Left hindlimb (tissue), 1 donor: ENCODE results near the gene FEM1C.
"Not testable (repeated sequence)": the region's sequence is repeated elsewhere in the genome, so short reads cannot be mapped to it uniquely, and the experiment has no call there.

Experiments used
- DNase-seq: peaks from one replicate; pipeline ENCODE4 v3.0.0-alpha.2; 2018

The FEM1C gene

GRCh38 chr5:115511632-115512031 is 32.9 kb downstream of the FEM1C start:
- DNase-seq = no peak

- no peak for DNase-seq
Measured at GRCh38 chr5:115510145-115510645, 34.4 kb downstream of the FEM1C start.

GRCh38 chr5:115509547-115509946 is 35.0 kb downstream of the FEM1C start:
- DNase-seq = no peak

- no peak for DNase-seq
Measured at GRCh38 chr5:115507681-115508080, 36.9 kb downstream of the FEM1C start.

GRCh38 chr5:115503420-115503819 is 41.2 kb downstream of the FEM1C start:
- DNase-seq = no peak

- no peak for DNase-seq
Measured at GRCh38 chr5:115501464-115502210, 42.9 kb downstream of the FEM1C start.

GRCh38 chr5:115500225-115500624 is 44.4 kb downstream of the FEM1C start:
- no peak for DNase-seq

- no peak for DNase-seq
Measured at GRCh38 chr5:115496936-115497576, 47.5 kb downstream of the FEM1C start.

- no peak for DNase-seq
Measured at GRCh38 chr5:115494570-115495289, 49.8 kb downstream of the FEM1C start.

- DNase-seq = no peak
Measured at GRCh38 chr5:115490596-115490995, 54.0 kb downstream of the FEM1C start.

- no peak for DNase-seq
Measured at GRCh38 chr5:115489733-115490132, 54.8 kb downstream of the FEM1C start.

GRCh38 chr5:115487756-115488155 is 56.8 kb downstream of the FEM1C start:
- DNase-seq = no peak

GRCh38 chr5:115487168-115487567 is 57.4 kb downstream of the FEM1C start:
- DNase-seq = no peak

- no peak for DNase-seq
Measured at GRCh38 chr5:115486728-115487127, 57.8 kb downstream of the FEM1C start.

- no peak for DNase-seq
Measured at GRCh38 chr5:115484368-115484767, 60.2 kb downstream of the FEM1C start.

- DNase-seq = no peak
Measured at GRCh38 chr5:115480900-115481299, 63.7 kb downstream of the FEM1C start.

- DNase-seq = no peak
Measured at GRCh38 chr5:115480271-115480670, 64.3 kb downstream of the FEM1C start.

GRCh38 chr5:115479166-115479873 is 65.3 kb downstream of the FEM1C start:
- DNase-seq = not testable (repeated sequence)

- DNase-seq = no peak
Measured at GRCh38 chr5:115478281-115478680, 66.3 kb downstream of the FEM1C start.

- DNase-seq = no peak
Measured at GRCh38 chr5:115477581-115477980, 67.0 kb downstream of the FEM1C start.

- no peak for DNase-seq
Measured at GRCh38 chr5:115475788-115476187, 68.8 kb downstream of the FEM1C start.

- peak; percentile 43 for DNase-seq
Measured at GRCh38 chr5:115472271-115473025, 72.1 kb downstream of the FEM1C start.
